ENCODE measurements around the gene FOXQ1.

FOXQ1 gene, protein sequence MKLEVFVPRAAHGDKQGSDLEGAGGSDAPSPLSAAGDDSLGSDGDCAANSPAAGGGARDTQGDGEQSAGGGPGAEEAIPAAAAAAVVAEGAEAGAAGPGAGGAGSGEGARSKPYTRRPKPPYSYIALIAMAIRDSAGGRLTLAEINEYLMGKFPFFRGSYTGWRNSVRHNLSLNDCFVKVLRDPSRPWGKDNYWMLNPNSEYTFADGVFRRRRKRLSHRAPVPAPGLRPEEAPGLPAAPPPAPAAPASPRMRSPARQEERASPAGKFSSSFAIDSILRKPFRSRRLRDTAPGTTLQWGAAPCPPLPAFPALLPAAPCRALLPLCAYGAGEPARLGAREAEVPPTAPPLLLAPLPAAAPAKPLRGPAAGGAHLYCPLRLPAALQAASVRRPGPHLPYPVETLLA

DNA sequence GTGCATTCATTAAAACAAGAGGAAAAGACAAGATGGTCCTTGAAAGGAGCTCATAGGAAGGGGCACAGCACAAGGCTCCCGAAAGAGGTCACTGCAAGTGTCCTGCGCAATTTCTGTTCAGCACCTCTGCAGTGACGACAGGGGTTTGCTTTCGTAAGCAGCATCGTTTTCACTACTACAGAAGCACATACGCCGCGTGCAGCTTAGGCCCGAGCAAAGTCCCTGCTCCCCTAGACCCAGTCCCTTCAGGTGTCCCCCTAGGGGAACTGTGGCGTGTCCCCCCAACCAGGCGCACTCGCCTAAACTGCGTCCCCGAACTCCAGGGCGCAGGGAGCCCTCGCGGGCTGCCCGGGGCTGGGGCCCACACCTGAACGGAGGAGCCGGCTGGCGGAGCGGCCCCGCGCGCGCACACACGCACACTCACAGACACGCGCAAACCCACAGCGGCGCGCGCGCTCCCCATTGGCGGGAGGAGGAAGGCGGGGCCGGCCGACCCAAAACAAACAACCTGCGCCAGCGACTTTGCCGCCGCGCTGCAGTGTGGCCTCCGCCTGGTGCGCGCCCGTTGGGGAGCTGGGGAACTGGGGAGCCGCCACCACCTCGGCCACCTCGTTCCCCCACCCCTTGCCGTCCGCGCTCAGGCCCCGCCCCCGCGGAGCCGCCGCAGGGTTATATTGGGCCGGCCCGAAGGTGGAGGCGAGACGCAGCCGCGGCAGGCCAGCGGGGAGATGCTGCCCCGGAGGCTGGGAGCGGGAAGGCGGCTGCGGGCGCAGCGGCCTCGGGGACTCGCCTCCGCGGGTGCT lies at the start of gene FOXQ1:
Gene FOXQ1, plus strand, starts transcription at position 699 of the 803 bp plus-strand sequence. CDS start 607 bp downstream, outside the sequence.
- no peak for DNase-seq

GRCh38 chr6:1262704-1263038 lies 49.2 kb upstream of the FOXQ1 start:
- no peak for DNase-seq

- no peak for DNase-seq
Observed at GRCh38 chr6:1263039-1263849, 48.7 kb upstream of the FOXQ1 start.

GRCh38 chr6:1263850-1264377 lies 48.0 kb upstream of the FOXQ1 start:
- DNase-seq: no peak

DNA sequence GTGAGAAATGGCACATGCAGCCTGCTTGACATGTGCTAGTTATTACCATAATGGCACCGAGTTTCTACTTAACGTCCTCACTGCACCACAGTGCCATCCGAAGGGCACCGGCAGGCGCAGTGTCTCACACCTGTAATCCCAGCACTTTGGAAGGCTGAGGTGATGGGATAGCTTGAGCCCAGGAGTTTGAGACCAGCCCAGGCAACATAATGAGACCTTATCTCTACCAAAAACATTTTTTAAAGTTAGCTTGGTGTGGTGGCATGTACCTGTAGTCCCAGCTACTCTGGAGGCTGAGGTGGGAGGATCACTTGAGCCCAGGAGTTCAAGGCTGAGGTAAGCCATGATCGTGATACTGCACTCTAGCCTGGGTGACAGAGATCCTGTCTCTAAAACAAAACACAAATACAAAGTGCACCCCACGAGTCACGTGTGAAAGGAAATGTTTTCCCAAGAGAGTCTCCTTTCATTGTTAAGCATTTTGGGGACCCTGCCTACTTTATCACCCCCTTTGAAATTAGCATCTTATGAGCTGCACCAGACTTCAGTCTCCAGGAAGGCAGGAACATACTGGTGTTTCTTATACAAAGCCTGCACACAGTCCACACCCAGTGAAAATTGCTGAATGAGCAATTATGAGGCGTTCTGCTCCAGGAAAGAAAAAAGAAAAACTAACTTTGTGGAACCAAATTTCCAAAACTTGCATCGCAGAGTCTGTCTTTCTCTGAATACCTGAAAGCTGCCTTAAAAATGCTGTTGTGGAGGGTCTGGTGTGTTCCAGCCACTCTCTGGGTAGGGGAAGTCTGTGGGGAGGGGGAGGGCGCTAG lies 47.1 kb upstream of the FOXQ1 start:
- no peak for DNase-seq

DNA sequence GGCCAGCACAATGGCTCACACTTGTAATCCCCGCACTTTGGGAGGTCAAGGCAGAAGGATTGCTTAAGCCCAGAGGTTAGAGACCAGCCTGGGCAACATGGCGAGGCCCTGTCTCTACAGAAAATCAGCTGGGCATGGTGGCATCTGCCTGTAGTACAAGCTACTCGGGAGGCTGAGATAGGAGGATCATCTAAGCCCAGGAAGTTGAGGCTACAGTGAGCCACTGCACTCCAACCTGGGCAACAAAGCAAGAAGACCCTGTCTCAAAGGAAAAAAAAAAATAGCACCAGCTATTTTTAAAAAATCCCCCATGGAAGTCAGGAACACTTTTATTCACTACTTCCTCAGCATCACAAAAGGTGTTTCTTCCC lies 45.2 kb upstream of the FOXQ1 start:
- DNase-seq: no peak

- no peak for DNase-seq
Observed at GRCh38 chr6:1267057-1267732, 44.7 kb upstream of the FOXQ1 start.

GRCh38 chr6:1267790-1268762 lies 43.8 kb upstream of the FOXQ1 start:
- no peak for DNase-seq

DNA sequence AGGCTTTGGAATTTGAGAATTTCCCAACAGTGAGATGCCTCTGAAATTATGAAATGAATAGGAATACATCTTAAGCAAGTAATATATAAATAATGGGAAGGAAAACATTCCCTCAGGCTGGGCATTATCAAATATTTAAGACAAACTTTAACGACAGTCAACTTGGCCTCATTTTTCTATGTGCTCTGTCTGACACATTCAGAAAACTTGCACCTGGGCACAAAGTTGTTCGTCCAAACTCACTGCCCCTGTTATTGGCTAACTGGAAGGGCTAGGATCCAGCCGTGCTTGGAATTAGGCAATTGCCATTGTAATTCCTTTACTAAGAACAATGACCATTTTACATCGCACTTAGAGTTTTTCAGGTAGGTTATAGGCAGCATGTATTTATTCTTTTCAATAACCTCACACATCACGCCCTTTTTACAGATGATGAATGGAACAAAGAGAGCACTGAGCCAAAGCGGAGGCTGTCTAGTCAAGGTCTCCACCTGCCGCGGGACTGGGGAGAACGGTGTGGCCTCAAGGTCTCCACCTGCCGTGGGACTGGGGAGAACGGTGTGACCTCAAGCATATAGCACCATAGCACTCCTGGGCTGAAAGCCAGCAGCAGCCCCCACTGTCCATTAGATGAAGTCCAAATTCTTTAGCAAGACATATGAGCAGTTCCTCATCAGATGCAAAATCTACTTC lies 40.7 kb upstream of the FOXQ1 start:
- DNase-seq: no peak

- no peak for DNase-seq
Observed at GRCh38 chr6:1278061-1278720, 33.7 kb upstream of the FOXQ1 start.

GRCh38 chr6:1279065-1279464 lies 32.8 kb upstream of the FOXQ1 start:
- no peak for DNase-seq

- DNase-seq: no peak
Observed at GRCh38 chr6:1280666-1281300, 31.1 kb upstream of the FOXQ1 start.

GRCh38 chr6:1281746-1282145 lies 30.2 kb upstream of the FOXQ1 start:
- no peak for DNase-seq

GRCh38 chr6:1283501-1283900 lies 28.4 kb upstream of the FOXQ1 start:
- no peak for DNase-seq

- no peak for DNase-seq
Observed at GRCh38 chr6:1285556-1285955, 26.3 kb upstream of the FOXQ1 start.

- no peak for DNase-seq
Observed at GRCh38 chr6:1285956-1286355, 25.9 kb upstream of the FOXQ1 start.

GRCh38 chr6:1287103-1287591 lies 24.8 kb upstream of the FOXQ1 start:
- no peak for DNase-seq

DNA sequence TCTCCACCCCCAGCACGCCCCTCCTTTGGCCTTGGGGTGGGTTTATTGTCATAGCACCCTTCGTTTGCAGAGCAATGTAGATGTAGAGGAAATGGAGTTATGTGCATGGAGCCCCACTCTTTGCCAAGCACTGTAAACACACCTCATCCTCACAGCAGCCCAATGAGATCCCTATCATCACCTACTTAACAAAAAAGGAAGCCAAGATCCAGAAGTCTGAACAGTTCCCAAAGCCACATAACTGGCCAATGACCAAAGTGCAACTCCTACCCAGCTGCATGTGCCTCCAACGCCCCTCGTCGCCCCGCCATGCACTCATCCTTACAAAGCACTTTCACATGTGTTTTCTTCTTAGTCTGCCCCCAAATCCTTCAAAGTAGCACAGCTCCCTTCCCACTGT lies 21.8 kb upstream of the FOXQ1 start:
- no peak for DNase-seq

- DNase-seq: no peak
Observed at GRCh38 chr6:1290805-1291204, 21.1 kb upstream of the FOXQ1 start.

All from activated CD4-positive, CD25-positive, alpha-beta regulatory T cell (primary cell).